Measurements from ENCODE around the gene CLMP. TPM values are rescaled to one million over a fixed set of nuclear protein-coding genes. Genes with fewer than 3 reads are reported as not detected.

The CLMP gene
- total and polyA plus RNA-seq, 9 donors = 12.7 to 27.4 (median 17.5) TPM

DNA sequence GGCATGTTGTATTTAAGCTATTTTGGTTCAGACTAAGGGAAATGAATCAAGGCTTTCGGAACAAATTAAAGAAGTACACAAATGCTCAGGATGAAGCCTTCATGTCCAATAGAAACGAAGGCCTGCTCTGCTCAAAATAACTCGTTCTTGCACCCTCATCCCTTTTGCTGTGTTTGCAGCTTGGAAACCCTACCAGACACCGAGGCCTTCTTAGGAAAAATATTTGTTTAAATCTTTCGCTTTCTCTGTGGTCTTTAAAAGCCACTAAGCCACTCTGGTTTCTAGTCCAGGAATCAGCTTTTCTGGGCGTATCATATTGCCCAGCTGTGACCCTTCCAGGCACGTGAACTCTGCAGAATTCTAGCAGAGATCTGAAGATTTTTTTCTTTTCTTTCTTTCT, 72.2 kb downstream of the CLMP start:
- Histone ChIP-seq H3K4me3 (ENCODE audit: low read length) (no peak overlapping the region), H3K9me3 (replicated peaks; ENCODE audit: control insufficient read depth, low read depth, low read length) (no peaks in the 10 kb centered on the region), H3K4me1 (ENCODE audit: control insufficient read depth, insufficient read depth, low read length) (peaks cover 2% of the 10 kb centered on the region), H3K27me3 (ENCODE audit: control insufficient read depth, insufficient read depth, low read length) (no peaks in the 10 kb centered on the region), H3K36me3 (ENCODE audit: control insufficient read depth, insufficient read depth, low read length) (no peaks in the 10 kb centered on the region), H3K27ac (ENCODE audit: low read length) (no peak overlapping the region)
- no peak for DNase-seq
- 58% methylated on average over 6 of the region's 7 CpGs for WGBS (ENCODE audit: insufficient coverage)

DNA sequence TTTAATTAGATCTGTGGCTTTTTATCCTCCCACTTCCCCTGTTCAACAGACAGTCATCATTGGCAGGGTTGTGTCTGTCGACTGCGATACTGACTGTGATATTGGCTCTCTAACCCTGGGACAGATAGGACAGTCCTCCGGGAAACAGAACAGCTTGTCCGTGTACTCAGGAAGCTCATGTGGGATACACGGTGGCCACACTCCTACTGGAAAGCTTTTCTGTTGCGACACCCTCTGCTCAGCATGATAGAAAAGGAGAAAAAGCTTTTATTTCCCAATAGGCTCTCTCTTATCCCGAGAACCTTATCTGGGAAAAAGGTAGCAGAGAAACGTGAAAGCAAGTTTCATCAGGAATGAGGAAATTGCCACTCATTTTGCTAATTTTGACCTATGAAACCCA, 72.7 kb downstream of the CLMP start:
- WGBS (ENCODE audit: insufficient coverage) = 47% methylated on average over 5 of the region's 8 CpGs
- no peak overlapping the region for H3K4me3 ChIP-seq (ENCODE audit: low read length)
- peak overlapping the region; percentile 35 for H3K27ac ChIP-seq (ENCODE audit: low read length)
- H3K9me3 ChIP-seq (replicated peaks; ENCODE audit: control insufficient read depth, low read depth, low read length) = no peaks in the 10 kb centered on the region
- H3K4me1 ChIP-seq (ENCODE audit: control insufficient read depth, insufficient read depth, low read length) = peaks cover 2% of the 10 kb centered on the region
- no peaks in the 10 kb centered on the region for H3K36me3 ChIP-seq (ENCODE audit: control insufficient read depth, insufficient read depth, low read length)
- DNase-seq = no peak
- no peaks in the 10 kb centered on the region for H3K27me3 ChIP-seq (ENCODE audit: control insufficient read depth, insufficient read depth, low read length)

- H3K9me3 ChIP-seq (replicated peaks; ENCODE audit: control insufficient read depth, low read depth, low read length) = peaks cover 7% of the 10 kb centered on the region
- no peaks in the 10 kb centered on the region for H3K4me1 ChIP-seq (ENCODE audit: control insufficient read depth, insufficient read depth, low read length)
- H3K36me3 ChIP-seq (ENCODE audit: control insufficient read depth, insufficient read depth, low read length) = no peaks in the 10 kb centered on the region
- no peak overlapping the region for H3K27ac ChIP-seq (ENCODE audit: low read length)
- no peak for DNase-seq
- H3K4me3 ChIP-seq (ENCODE audit: low read length) = no peak overlapping the region
- no peaks in the 10 kb centered on the region for H3K27me3 ChIP-seq (ENCODE audit: control insufficient read depth, insufficient read depth, low read length)
- WGBS (ENCODE audit: insufficient coverage) = no CpG with 5 or more reads among the region's 2 CpGs
Measured at GRCh38 chr11:123116486-123116885, 78.6 kb downstream of the CLMP start.

GRCh38 chr11:123111465-123111864, 83.6 kb downstream of the CLMP start:
- peak; percentile 65 for DNase-seq
- H3K4me1 ChIP-seq (ENCODE audit: control insufficient read depth, insufficient read depth, low read length) = no peaks in the 10 kb centered on the region
- H3K27ac ChIP-seq (ENCODE audit: low read length) = no peak overlapping the region
- no CpG with 5 or more reads among the region's 4 CpGs for WGBS (ENCODE audit: insufficient coverage)
- H3K36me3 ChIP-seq (ENCODE audit: control insufficient read depth, insufficient read depth, low read length) = no peaks in the 10 kb centered on the region
- peaks cover 7% of the 10 kb centered on the region for H3K9me3 ChIP-seq (replicated peaks; ENCODE audit: control insufficient read depth, low read depth, low read length)
- H3K4me3 ChIP-seq (ENCODE audit: low read length) = no peak overlapping the region
- H3K27me3 ChIP-seq (ENCODE audit: control insufficient read depth, insufficient read depth, low read length) = no peaks in the 10 kb centered on the region

GRCh38 chr11:123110397-123110796, 84.7 kb downstream of the CLMP start:
- no peaks in the 10 kb centered on the region for H3K4me1 ChIP-seq (ENCODE audit: control insufficient read depth, insufficient read depth, low read length)
- H3K4me3 ChIP-seq (ENCODE audit: low read length) = no peak overlapping the region
- WGBS (ENCODE audit: insufficient coverage) = 72% methylated on average over 8 of the region's 8 CpGs
- no peak for DNase-seq
- H3K36me3 ChIP-seq (ENCODE audit: control insufficient read depth, insufficient read depth, low read length) = no peaks in the 10 kb centered on the region
- H3K9me3 ChIP-seq (replicated peaks; ENCODE audit: control insufficient read depth, low read depth, low read length) = no peaks in the 10 kb centered on the region
- no peaks in the 10 kb centered on the region for H3K27me3 ChIP-seq (ENCODE audit: control insufficient read depth, insufficient read depth, low read length)
- H3K27ac ChIP-seq (ENCODE audit: low read length) = no peak overlapping the region

GRCh38 chr11:123107945-123108495, 87.0 kb downstream of the CLMP start:
- Histone ChIP-seq H3K36me3 (ENCODE audit: control insufficient read depth, insufficient read depth, low read length) (no peaks in the 10 kb centered on the region), H3K4me3 (ENCODE audit: low read length) (no peak overlapping the region), H3K4me1 (ENCODE audit: control insufficient read depth, insufficient read depth, low read length) (peaks cover 15% of the 10 kb centered on the region), H3K9me3 (replicated peaks; ENCODE audit: control insufficient read depth, low read depth, low read length) (no peaks in the 10 kb centered on the region), H3K27ac (ENCODE audit: low read length) (no peak overlapping the region), H3K27me3 (ENCODE audit: control insufficient read depth, insufficient read depth, low read length) (no peaks in the 10 kb centered on the region)
- WGBS (ENCODE audit: insufficient coverage) = no CpG with 5 or more reads among the region's 4 CpGs
- no peak for DNase-seq

GRCh38 chr11:123104697-123105096, 90.4 kb downstream of the CLMP start:
- 72% methylated on average over 3 of the region's 3 CpGs for WGBS (ENCODE audit: insufficient coverage)
- no peaks in the 10 kb centered on the region for H3K9me3 ChIP-seq (replicated peaks; ENCODE audit: control insufficient read depth, low read depth, low read length)
- H3K27ac ChIP-seq (ENCODE audit: low read length) = no peak overlapping the region
- no peaks in the 10 kb centered on the region for H3K27me3 ChIP-seq (ENCODE audit: control insufficient read depth, insufficient read depth, low read length)
- no peaks in the 10 kb centered on the region for H3K36me3 ChIP-seq (ENCODE audit: control insufficient read depth, insufficient read depth, low read length)
- peaks cover 30% of the 10 kb centered on the region for H3K4me1 ChIP-seq (ENCODE audit: control insufficient read depth, insufficient read depth, low read length)
- no peak overlapping the region for H3K4me3 ChIP-seq (ENCODE audit: low read length)
- DNase-seq = no peak

DNA sequence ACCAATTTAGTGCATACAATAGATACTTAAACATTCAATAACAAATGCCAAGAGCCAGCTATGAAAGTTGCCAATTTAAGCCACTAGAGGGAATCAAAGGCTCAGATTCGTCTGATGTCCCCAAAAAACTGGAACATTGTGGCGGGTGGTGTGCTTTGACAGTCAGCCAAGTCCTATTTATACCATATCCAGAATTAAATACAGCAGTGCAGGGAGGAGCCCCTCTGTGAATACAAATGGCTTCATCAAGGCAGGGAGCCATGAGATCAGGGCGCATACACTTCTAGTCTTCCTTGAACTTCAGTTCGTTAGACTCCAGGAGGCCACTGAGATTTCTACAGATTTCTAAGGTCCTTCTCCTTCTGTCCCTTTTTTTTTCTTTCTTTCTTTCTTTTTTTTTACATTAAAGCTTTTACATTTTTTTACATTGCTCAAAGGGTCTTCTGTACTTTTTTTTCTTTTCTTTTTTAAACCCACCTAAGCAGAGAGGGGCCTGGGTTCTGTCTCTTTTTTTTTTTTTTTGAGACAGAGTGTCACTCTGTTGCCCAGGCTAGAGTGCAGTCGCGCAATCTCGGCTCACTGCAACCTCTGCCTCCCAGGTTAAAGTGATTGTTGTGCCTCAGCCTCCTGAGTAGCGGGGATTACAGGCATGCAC, 91.6 kb downstream of the CLMP start:
- Histone ChIP-seq H3K4me3 (ENCODE audit: low read length) (no peak overlapping the region), H3K27me3 (ENCODE audit: control insufficient read depth, insufficient read depth, low read length) (no peaks in the 10 kb centered on the region), H3K4me1 (ENCODE audit: control insufficient read depth, insufficient read depth, low read length) (peaks cover 30% of the 10 kb centered on the region), H3K36me3 (ENCODE audit: control insufficient read depth, insufficient read depth, low read length) (no peaks in the 10 kb centered on the region), H3K27ac (ENCODE audit: low read length) (peak overlapping the region; percentile 51), H3K9me3 (replicated peaks; ENCODE audit: control insufficient read depth, low read depth, low read length) (no peaks in the 10 kb centered on the region)
- WGBS (ENCODE audit: insufficient coverage) = 8% methylated on average over 2 of the region's 8 CpGs
- peak; percentile 93 for DNase-seq

DNA sequence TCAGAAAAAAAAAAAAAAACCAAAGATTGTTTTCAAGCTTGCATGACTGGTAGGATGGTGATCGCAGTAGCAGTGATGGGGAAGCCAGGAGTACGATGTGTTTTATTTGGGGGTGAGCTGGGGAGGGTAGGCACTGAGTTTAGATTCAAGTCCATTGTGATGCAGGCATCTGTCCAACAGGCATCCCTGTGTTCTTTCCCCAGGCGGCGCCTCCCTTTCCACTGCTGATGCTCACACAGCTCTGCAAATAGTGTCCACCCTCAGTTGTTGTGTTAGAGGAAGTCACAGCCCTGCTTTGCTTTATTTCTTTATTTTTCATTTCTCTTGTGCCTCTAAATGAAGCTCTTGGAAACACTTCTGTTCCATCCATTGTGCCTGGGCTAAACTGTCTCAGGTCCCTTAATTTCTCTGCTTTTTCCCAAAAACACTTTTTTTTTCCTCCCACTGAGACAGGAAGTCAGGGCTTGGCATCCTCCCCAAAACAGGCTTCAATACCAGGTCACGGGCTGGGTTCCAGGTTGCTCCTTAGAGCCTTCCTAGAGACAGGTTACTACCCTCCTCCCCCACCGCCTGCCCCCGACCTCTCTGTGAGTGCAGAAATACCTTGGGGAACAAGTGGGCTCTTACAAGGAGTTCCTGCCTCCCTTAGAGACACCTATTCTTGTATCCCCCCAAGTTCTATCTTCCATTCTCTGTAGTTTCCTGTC, 94.5 kb downstream of the CLMP start:
- WGBS (ENCODE audit: insufficient coverage) = 40% methylated on average over 4 of the region's 7 CpGs
- Histone ChIP-seq H3K27me3 (ENCODE audit: control insufficient read depth, insufficient read depth, low read length) (no peaks in the 10 kb centered on the region), H3K36me3 (ENCODE audit: control insufficient read depth, insufficient read depth, low read length) (peaks cover 2% of the 10 kb centered on the region), H3K4me3 (ENCODE audit: low read length) (no peak overlapping the region), H3K9me3 (replicated peaks; ENCODE audit: control insufficient read depth, low read depth, low read length) (no peaks in the 10 kb centered on the region), H3K27ac (ENCODE audit: low read length) (peak overlapping the region; percentile 40), H3K4me1 (ENCODE audit: control insufficient read depth, insufficient read depth, low read length) (peaks cover 30% of the 10 kb centered on the region)
- DNase-seq = peak; percentile 56

DNA sequence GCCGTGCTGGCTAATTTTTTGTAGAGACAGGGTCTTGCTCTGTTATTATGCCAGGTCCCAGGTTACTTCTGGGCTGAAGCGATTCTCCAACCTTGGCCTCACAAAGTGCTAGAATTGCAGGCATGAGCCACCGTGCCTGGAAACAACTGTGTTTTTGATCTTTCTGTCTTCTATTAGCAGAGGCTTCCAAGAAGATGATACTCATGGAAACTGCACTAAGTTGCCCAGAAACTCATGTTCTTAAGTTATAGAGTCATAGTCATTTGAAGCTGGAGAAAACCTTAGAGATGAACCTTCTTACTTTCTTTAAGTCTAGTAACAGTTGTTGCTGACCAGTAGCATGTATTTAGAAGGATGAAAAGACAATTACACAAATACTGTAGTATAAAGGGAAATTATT, 96.1 kb downstream of the CLMP start:
- Histone ChIP-seq H3K4me3 (ENCODE audit: low read length) (no peak overlapping the region), H3K4me1 (ENCODE audit: control insufficient read depth, insufficient read depth, low read length) (peaks cover 25% of the 10 kb centered on the region), H3K27me3 (ENCODE audit: control insufficient read depth, insufficient read depth, low read length) (no peaks in the 10 kb centered on the region), H3K9me3 (replicated peaks; ENCODE audit: control insufficient read depth, low read depth, low read length) (no peaks in the 10 kb centered on the region), H3K27ac (ENCODE audit: low read length) (no peak overlapping the region), H3K36me3 (ENCODE audit: control insufficient read depth, insufficient read depth, low read length) (peaks cover 4% of the 10 kb centered on the region)
- 51% methylated on average over 3 of the region's 3 CpGs for WGBS (ENCODE audit: insufficient coverage)
- DNase-seq = peak; percentile 77

Measured in muscle of leg (tissue), 11 donors.